ENCODE measurements around the gene SRM. TPM values are rescaled to one million over a fixed set of nuclear protein-coding genes. Genes with fewer than 3 reads are reported as not detected.

The SRM gene
- total RNA-seq, 4 donors from 2014 or later, result 66.2 to 210 (median 87.4) TPM

- Histone ChIP-seq H3K4me1 (peaks cover 0 to 19% (median 5%) of the 10 kb centered on the region in 4 donors), H3K27ac (no peak overlapping the region), H3K27me3 (no peaks in the 10 kb centered on the region), H3K9me3 (no peaks in the 10 kb centered on the region), H3K4me3 (no peak overlapping the region), H3K36me3 (peaks cover 3 to 100% (median 38%) of the 10 kb centered on the region in 3 donors)
- WGBS, 2 donors, result 62 to 78% methylated on average over 12 to 13 of the region's 13 CpGs
- TF ChIP-seq EP300 (IDR thresholded peaks at IDR 0.05) (no peak), POLR2A (IDR thresholded peaks at IDR 0.05) (no peak), CTCF (IDR thresholded peaks at IDR 0.05) (no peak)
- no peak for DNase-seq (ENCODE audit: low spot score in 2 of 2)
Observed at GRCh38 chr1:11072216-11072917, 12.5 kb upstream of the SRM start.

- DNase-seq (ENCODE audit: low spot score in 2 of 2), result no peak
- Histone ChIP-seq H3K4me1 (peaks cover 0 to 19% (median 5%) of the 10 kb centered on the region in 4 donors), H3K27ac (peak overlapping the region in 1 of 4 donors; percentile 23), H3K36me3 (peaks cover 3 to 100% (median 35%) of the 10 kb centered on the region in 3 donors), H3K9me3 (no peaks in the 10 kb centered on the region), H3K4me3 (no peak overlapping the region), H3K27me3 (no peaks in the 10 kb centered on the region)
- TF ChIP-seq EP300 (IDR thresholded peaks at IDR 0.05) (no peak), POLR2A (IDR thresholded peaks at IDR 0.05) (no peak)
- 75 to 80% methylated on average over 15 of the region's 15 CpGs for WGBS, 2 donors
Observed at GRCh38 chr1:11071463-11072215, 11.8 kb upstream of the SRM start.

- H3K9me3 ChIP-seq, result no peaks in the 10 kb centered on the region
- peaks cover 0 to 19% (median 5%) of the 10 kb centered on the region in 4 donors for H3K4me1 ChIP-seq
- TF ChIP-seq POLR2A (IDR thresholded peaks at IDR 0.05) (no peak), EP300 (IDR thresholded peaks at IDR 0.05) (no peak), CTCF (IDR thresholded peaks at IDR 0.05) (no peak)
- WGBS, 2 donors, result 79 to 92% methylated on average over 11 of the region's 11 CpGs
- H3K27me3 ChIP-seq, result no peaks in the 10 kb centered on the region
- H3K27ac ChIP-seq, result no peak overlapping the region
- H3K4me3 ChIP-seq, result no peak overlapping the region
- DNase-seq (ENCODE audit: low spot score in 2 of 2), result no peak
- H3K36me3 ChIP-seq, result peaks cover 3 to 100% (median 35%) of the 10 kb centered on the region in 3 donors
Observed at GRCh38 chr1:11070876-11071275, 11.1 kb upstream of the SRM start.

- WGBS, 2 donors, result 71 to 73% methylated on average over 16 to 17 of the region's 17 CpGs
- no peak for TF ChIP-seq EP300 (IDR thresholded peaks at IDR 0.05)
- no peak for TF ChIP-seq POLR2A (IDR thresholded peaks at IDR 0.05)
- no peak for TF ChIP-seq CTCF (IDR thresholded peaks at IDR 0.05)
- no peak for DNase-seq (ENCODE audit: low spot score in 2 of 2)
- H3K4me1 ChIP-seq, result peaks cover 0 to 24% (median 5%) of the 10 kb centered on the region in 4 donors
- no peaks in the 10 kb centered on the region for H3K27me3 ChIP-seq
- H3K27ac ChIP-seq, result peak overlapping the region in 3 of 4 donors; percentile 60 to 77 (median 70)
- H3K9me3 ChIP-seq, result no peaks in the 10 kb centered on the region
- peaks cover 0 to 100% (median 18%) of the 10 kb centered on the region in 3 donors for H3K36me3 ChIP-seq
- H3K4me3 ChIP-seq, result no peak overlapping the region
Observed at GRCh38 chr1:11068600-11069473, 9.0 kb upstream of the SRM start.

All from tibial nerve (tissue), 4 donors.